Fibroblast of lung (primary cell): Measurements from ENCODE around the gene TOM1. TPM values are rescaled to one million over a fixed set of nuclear protein-coding genes. Genes with fewer than 3 reads are reported as not detected.

Source experiments
- DNase-seq, 2 donors: peaks; one replicate each; pipeline versions ENCODE4 v3.0.0 to v3.0.0-alpha.2; 2010; ENCODE audit warnings: low read depth in 2 of 2
- H2AFZ ChIP-seq: 2 replicates; pipeline ENCODE4 v1.5.1; 2012; ENCODE audit warnings: low read length, control low read depth, inconsistent platforms
- H3K27ac ChIP-seq: 2 replicates; pipeline ENCODE4 v1.5.1; 2011; ENCODE audit warnings: low read length, control low read depth; ENCODE audit not compliant: insufficient read depth
- H3K27me3 ChIP-seq: 2 replicates; pipeline ENCODE4 v1.5.1; 2011; ENCODE audit warnings: mild to moderate bottlenecking, low read length; ENCODE audit not compliant: control insufficient read depth, insufficient read depth
- H3K36me3 ChIP-seq: 2 replicates; pipeline ENCODE4 v1.5.1; 2011; ENCODE audit warnings: low read length; ENCODE audit not compliant: control insufficient read depth, insufficient read depth
- H3K4me1 ChIP-seq: 2 replicates; pipeline ENCODE4 v1.5.1; 2011; ENCODE audit warnings: low read length; ENCODE audit not compliant: control insufficient read depth, insufficient read depth; ENCODE audit errors: extremely low read depth
- H3K4me2 ChIP-seq: 2 replicates; pipeline ENCODE4 v1.5.1; 2011; ENCODE audit warnings: low read length, control low read depth; ENCODE audit not compliant: insufficient read depth; ENCODE audit errors: extremely low read depth
- H3K4me3 ChIP-seq, 4 experiments: fragments of 200-600 bp in 1 of 4; sonication (generic) in 1 of 4; replicated peaks in 1 of 4; 2 replicates each; pipeline ENCODE4 v1.5.1; 2011 to 2016; ENCODE audit warnings: low read length in 4 of 4, low read depth in 3 of 4, mild to moderate bottlenecking in 3 of 4, control low read depth in 2 of 4, inconsistent platforms in 1 of 4, mixed read lengths in 1 of 4; ENCODE audit not compliant: insufficient read depth in 1 of 4; ENCODE audit errors: control extremely low read depth in 1 of 4
- H3K79me2 ChIP-seq: 2 replicates; pipeline ENCODE4 v1.5.1; 2012; ENCODE audit warnings: mild to moderate bottlenecking, low read length, inconsistent platforms; ENCODE audit not compliant: control insufficient read depth, insufficient read depth
- H3K9ac ChIP-seq: 2 replicates; pipeline ENCODE4 v1.5.1; 2011; ENCODE audit warnings: mild to moderate bottlenecking, low read length, control low read depth; ENCODE audit not compliant: insufficient read depth
- H3K9me3 ChIP-seq: 2 replicates; pipeline ENCODE4 v1.5.1; 2012; ENCODE audit warnings: low read depth, low read length; ENCODE audit not compliant: control insufficient read depth, insufficient read depth
- H4K20me1 ChIP-seq: 2 replicates; pipeline ENCODE4 v1.5.1; 2011; ENCODE audit warnings: low read length; ENCODE audit not compliant: control insufficient read depth, insufficient read depth; ENCODE audit errors: extremely low read depth
- EZH2 ChIP-seq: IDR thresholded peaks from 2 replicates; pipeline ENCODE4 v1.5.1; 2012; ENCODE audit warnings: low read length, control low read depth, mild to moderate bottlenecking; ENCODE audit errors: missing control alignments
- polyA plus RNA-seq, 2 donors: library from polyadenylated mRNA; depleted of rRNA in 1 of 2; stranded (reverse) in 1 of 2; unstranded in 1 of 2; fragments of >200 nt; gene quantifications; 2 replicates each; pipeline ENCODE4 v1.2.1, GENCODE V29; 2011 to 2012; ENCODE audit warnings: missing spikeins in 1 of 2
- total RNA-seq: library from RNA; depleted of rRNA; stranded (reverse); fragments of >200 nt; gene quantifications from 2 replicates; pipeline ENCODE4 v1.2.1, GENCODE V29; 2014
- TF ChIP-seq, protein P1 (sequence below), 2 donors: IDR thresholded peaks in 1 of 2; conservative IDR thresholded peaks in 1 of 2; 1 replicate in 1 of 2; 2 replicates in 1 of 2; pipeline ENCODE4 v1.5.1; 2011 to 2012; ENCODE audit warnings: low read length in 2 of 2, control low read depth in 1 of 2, inconsistent platforms in 1 of 2, low read depth in 1 of 2, mild to moderate bottlenecking in 1 of 2

Gene TOM1
- total and polyA plus RNA-seq, 2 donors (not counting 1 experiment from before 2014, with no cell fraction given) = 30.9 to 51.6 TPM

DNA sequence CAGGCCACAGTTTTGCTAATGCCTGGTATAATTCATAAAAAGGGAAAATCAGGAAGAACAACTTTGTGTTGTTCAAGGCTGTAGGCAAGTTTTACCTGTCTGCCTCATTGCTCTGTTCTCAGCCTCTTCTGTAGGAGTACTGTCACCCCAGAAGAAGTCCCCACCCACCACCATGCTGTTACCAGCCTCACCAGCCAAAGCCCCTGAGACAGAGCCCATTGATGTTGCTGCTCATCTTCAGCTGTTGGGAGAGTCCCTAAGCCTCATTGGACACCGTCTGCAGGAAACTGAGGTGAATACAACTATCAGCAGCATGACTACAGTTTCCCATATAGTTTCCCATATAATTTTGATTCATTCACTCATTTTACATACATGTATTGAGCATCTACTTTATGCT lies 11.6 kb upstream of the TOM1 start:
- no peak for TF ChIP-seq EZH2
- TF ChIP-seq, protein P1, sequence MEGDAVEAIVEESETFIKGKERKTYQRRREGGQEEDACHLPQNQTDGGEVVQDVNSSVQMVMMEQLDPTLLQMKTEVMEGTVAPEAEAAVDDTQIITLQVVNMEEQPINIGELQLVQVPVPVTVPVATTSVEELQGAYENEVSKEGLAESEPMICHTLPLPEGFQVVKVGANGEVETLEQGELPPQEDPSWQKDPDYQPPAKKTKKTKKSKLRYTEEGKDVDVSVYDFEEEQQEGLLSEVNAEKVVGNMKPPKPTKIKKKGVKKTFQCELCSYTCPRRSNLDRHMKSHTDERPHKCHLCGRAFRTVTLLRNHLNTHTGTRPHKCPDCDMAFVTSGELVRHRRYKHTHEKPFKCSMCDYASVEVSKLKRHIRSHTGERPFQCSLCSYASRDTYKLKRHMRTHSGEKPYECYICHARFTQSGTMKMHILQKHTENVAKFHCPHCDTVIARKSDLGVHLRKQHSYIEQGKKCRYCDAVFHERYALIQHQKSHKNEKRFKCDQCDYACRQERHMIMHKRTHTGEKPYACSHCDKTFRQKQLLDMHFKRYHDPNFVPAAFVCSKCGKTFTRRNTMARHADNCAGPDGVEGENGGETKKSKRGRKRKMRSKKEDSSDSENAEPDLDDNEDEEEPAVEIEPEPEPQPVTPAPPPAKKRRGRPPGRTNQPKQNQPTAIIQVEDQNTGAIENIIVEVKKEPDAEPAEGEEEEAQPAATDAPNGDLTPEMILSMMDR (conservative IDR thresholded peaks at IDR 0.05 in 1 of 2, IDR thresholded peaks at IDR 0.05 in 1 of 2; ENCODE audit: low read depth in 1 of 2, low read length in 2 of 2) = no peak
- no peak overlapping the region for H3K4me2 ChIP-seq
- H3K9me3 ChIP-seq = no peaks in the 10 kb centered on the region
- H3K79me2 ChIP-seq = no peaks in the 10 kb centered on the region
- H4K20me1 ChIP-seq = no peaks in the 10 kb centered on the region
- H3K4me3 ChIP-seq = no peak overlapping the region
- H3K27me3 ChIP-seq = no peaks in the 10 kb centered on the region
- no peak for DNase-seq
- H3K36me3 ChIP-seq = peaks cover 9% of the 10 kb centered on the region
- H2AFZ ChIP-seq = no peak overlapping the region
- no peak overlapping the region for H3K27ac ChIP-seq
- no peaks in the 10 kb centered on the region for H3K4me1 ChIP-seq
- H3K9ac ChIP-seq = no peak overlapping the region

DNA sequence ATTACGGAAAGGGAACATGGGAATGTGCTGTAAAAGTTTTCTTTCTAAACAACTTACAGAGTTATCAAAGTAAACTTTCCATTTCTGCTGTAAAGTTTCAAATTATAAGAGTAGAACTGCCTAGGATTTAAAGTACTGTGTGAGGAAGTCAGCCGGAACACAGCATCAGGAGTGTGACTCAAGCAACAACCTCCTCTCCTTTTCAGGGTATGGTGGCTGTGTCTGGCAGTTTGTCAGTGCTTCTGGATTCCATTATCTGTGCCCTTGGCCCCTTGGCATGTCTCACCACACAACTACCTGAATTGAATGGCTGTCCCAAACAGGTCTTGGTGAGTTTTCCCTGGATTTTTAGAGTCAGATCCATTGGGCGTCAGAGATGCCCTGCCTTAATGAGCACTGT lies 6.9 kb upstream of the TOM1 start:
- TF ChIP-seq, protein P1 (conservative IDR thresholded peaks at IDR 0.05 in 1 of 2, IDR thresholded peaks at IDR 0.05 in 1 of 2; ENCODE audit: low read depth in 1 of 2, low read length in 2 of 2) = no peak
- no peak for TF ChIP-seq EZH2
- DNase-seq = no peak
- no peak overlapping the region for H3K27ac ChIP-seq
- H3K9me3 ChIP-seq = no peaks in the 10 kb centered on the region
- H3K4me3 ChIP-seq = no peak overlapping the region
- H2AFZ ChIP-seq = no peak overlapping the region
- no peak overlapping the region for H3K4me2 ChIP-seq
- no peaks in the 10 kb centered on the region for H3K27me3 ChIP-seq
- no peaks in the 10 kb centered on the region for H3K79me2 ChIP-seq
- H3K4me1 ChIP-seq = no peaks in the 10 kb centered on the region
- H3K9ac ChIP-seq = no peak overlapping the region
- peaks cover 8% of the 10 kb centered on the region for H3K36me3 ChIP-seq
- no peaks in the 10 kb centered on the region for H4K20me1 ChIP-seq

DNA sequence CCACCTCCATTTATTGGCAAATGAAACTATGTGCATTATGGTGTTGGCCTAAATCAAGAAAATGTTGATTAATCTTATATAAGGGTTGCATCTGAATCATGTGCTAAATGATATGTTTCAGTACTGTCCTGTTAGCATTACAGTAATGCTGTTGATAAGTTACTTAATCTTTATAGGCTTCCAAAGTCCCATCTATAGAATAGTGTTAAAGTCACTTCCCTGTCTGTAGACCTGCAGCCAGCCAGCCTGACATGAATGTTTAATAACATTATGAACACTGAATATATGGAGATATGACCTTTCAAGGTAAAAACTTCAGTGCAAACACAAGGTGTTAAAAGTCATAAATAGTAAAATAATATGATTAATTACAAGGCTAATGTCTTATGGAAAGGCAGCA lies 3.6 kb upstream of the TOM1 start:
- no peaks in the 10 kb centered on the region for H4K20me1 ChIP-seq
- H3K36me3 ChIP-seq = peaks cover 8% of the 10 kb centered on the region
- H3K27me3 ChIP-seq = no peaks in the 10 kb centered on the region
- H3K4me3 ChIP-seq = no peak overlapping the region
- DNase-seq = no peak
- no peak overlapping the region for H2AFZ ChIP-seq
- H3K27ac ChIP-seq = no peak overlapping the region
- H3K9ac ChIP-seq = no peak overlapping the region
- no peak for TF ChIP-seq EZH2
- TF ChIP-seq, protein P1 (conservative IDR thresholded peaks at IDR 0.05 in 1 of 2, IDR thresholded peaks at IDR 0.05 in 1 of 2; ENCODE audit: low read depth in 1 of 2, low read length in 2 of 2) = no peak
- H3K79me2 ChIP-seq = peaks cover 1% of the 10 kb centered on the region
- no peaks in the 10 kb centered on the region for H3K9me3 ChIP-seq
- peaks cover 4% of the 10 kb centered on the region for H3K4me1 ChIP-seq
- no peak overlapping the region for H3K4me2 ChIP-seq
